ENCODE data around the gene THBS4.
"Not testable (repeated sequence)": the region's sequence is repeated elsewhere in the genome, so short reads cannot be mapped to it uniquely, and the experiment has no call there.

THBS4 gene

GRCh38 chr5:80083101-80083890 is 48.1 kb downstream of the THBS4 start:
- DNase-seq (ENCODE audit: low spot score): peak; percentile 87
- TF ChIP-seq CTCF (conservative IDR thresholded peaks at IDR 0.05; ENCODE audit: low read depth): peak; percentile 63
- ChIA-PET POLR2A (ENCODE audit: low non-redundant PET) (no interaction called here), CTCF (interaction anchor here (0.5 to 1.9 kb wide), 48 partner anchors 9 to 1062 kb away, joined by 3 to 15 read pairs (median 4); partner anchors contain the start of genes MTX3 and SERINC5)
- peak overlapping the region; percentile 35; the same call in 1 of the 2 replicates for H3K27ac ChIP-seq

- no peak for TF ChIP-seq CTCF (conservative IDR thresholded peaks at IDR 0.05; ENCODE audit: low read depth)
- H3K27ac ChIP-seq: no peak overlapping the region
- ChIA-PET CTCF (interaction anchor here (0.5 to 6.1 kb wide), 9 partner anchors 8 to 878 kb away, joined by 3 to 137 read pairs (median 5); no protein-coding TSS in a partner anchor), POLR2A (ENCODE audit: low non-redundant PET) (no interaction called here)
- DNase-seq (ENCODE audit: low spot score): no peak
Observed at GRCh38 chr5:80090884-80091166, 55.7 kb downstream of the THBS4 start.

- POLR2A ChIA-PET (ENCODE audit: low non-redundant PET): interaction anchor here (0.6 to 1.1 kb wide), 3 partner anchors 163 to 216 kb away, joined by 3 read pairs; partner anchors contain the start of gene SERINC5
- TF ChIP-seq CTCF (conservative IDR thresholded peaks at IDR 0.05; ENCODE audit: low read depth): peak; percentile 70
- DNase-seq (ENCODE audit: low spot score): peak; percentile 85
- CTCF ChIA-PET: interaction anchor here (0.6 to 6.1 kb wide), 20 partner anchors 8 to 581 kb away, joined by 3 to 137 read pairs (median 4); no protein-coding TSS in a partner anchor
- H3K27ac ChIP-seq: not testable (repeated sequence)
Observed at GRCh38 chr5:80091792-80092192, 56.6 kb downstream of the THBS4 start.

- POLR2A ChIA-PET (ENCODE audit: low non-redundant PET): interaction anchor here (1.1 kb wide), 1 partner anchor 164 kb away, joined by 3 read pairs; the partner anchor contains the start of gene SERINC5
- H3K27ac ChIP-seq: no peak overlapping the region
- CTCF ChIA-PET: interaction anchor here (0.6 to 6.1 kb wide), 9 partner anchors 9 to 250 kb away, joined by 3 to 137 read pairs (median 3); no protein-coding TSS in a partner anchor
- no peak for TF ChIP-seq CTCF (conservative IDR thresholded peaks at IDR 0.05; ENCODE audit: low read depth)
- DNase-seq (ENCODE audit: low spot score): no peak
Observed at GRCh38 chr5:80092486-80093107, 57.4 kb downstream of the THBS4 start.

- ChIA-PET POLR2A (ENCODE audit: low non-redundant PET) (no interaction called here), CTCF (interaction anchor here (0.6 to 6.1 kb wide), 3 partner anchors 213 to 1073 kb away, joined by 6 to 137 read pairs (median 7); no protein-coding TSS in a partner anchor)
- DNase-seq (ENCODE audit: low spot score): no peak
- TF ChIP-seq CTCF (conservative IDR thresholded peaks at IDR 0.05; ENCODE audit: low read depth): no peak
- no peak overlapping the region for H3K27ac ChIP-seq
Observed at GRCh38 chr5:80093796-80094195, 58.6 kb downstream of the THBS4 start.

- H3K27ac ChIP-seq: no peak overlapping the region
- POLR2A ChIA-PET (ENCODE audit: low non-redundant PET): no interaction called here
- CTCF ChIA-PET: interaction anchor here (6.1 kb wide), 1 partner anchor 213 kb away, joined by 137 read pairs; no protein-coding TSS in a partner anchor
- no peak for DNase-seq (ENCODE audit: low spot score)
- no peak for TF ChIP-seq CTCF (conservative IDR thresholded peaks at IDR 0.05; ENCODE audit: low read depth)
Observed at GRCh38 chr5:80094236-80094738, 59.1 kb downstream of the THBS4 start.

Data from RWPE1 (cell line).